IPS DF 6.9 (cell line): ENCODE results near the gene ACOT11.
"Not testable (repeated sequence)": the region's sequence is repeated elsewhere in the genome, so short reads cannot be mapped to it uniquely, and the experiment has no call there.

Experiments
- DNase-seq: peaks from one replicate; pipeline ENCODE4 v3.0.0-alpha.2; 2013; ENCODE audit warnings: low read depth, low spot score
- H3K27ac ChIP-seq: one replicate; pipeline ENCODE4 v1.5.1; 2013; ENCODE audit warnings: low read length, control low read depth
- H3K27me3 ChIP-seq: 2 replicates; pipeline ENCODE4 v1.6.1; 2013; ENCODE audit warnings: mild to moderate bottlenecking, low read length; ENCODE audit not compliant: control insufficient read depth, insufficient read depth
- H3K36me3 ChIP-seq: 2 replicates; pipeline ENCODE4 v1.6.1; 2013; ENCODE audit warnings: low read length; ENCODE audit not compliant: control insufficient read depth, insufficient read depth
- H3K4me1 ChIP-seq: 2 replicates; pipeline ENCODE4 v1.6.1; 2013; ENCODE audit warnings: low read length; ENCODE audit not compliant: control insufficient read depth, insufficient read depth
- H3K4me3 ChIP-seq: 2 replicates; pipeline ENCODE4 v1.5.1; 2013; ENCODE audit warnings: mild to moderate bottlenecking, low read length
- H3K9me3 ChIP-seq: 2 replicates; pipeline ENCODE4 v1.6.1; 2013; ENCODE audit warnings: low read length, inconsistent platforms; ENCODE audit not compliant: control insufficient read depth, insufficient read depth
- WGBS: extraction: QIAGEN DNeasy Blood & Tissue Kit; methylation state at CpG from one replicate; pipeline ENCODE4 v1.1.7; 2013; ENCODE audit warnings: mixed read lengths, missing lambda C conversion rate; ENCODE audit not compliant: insufficient read length, insufficient coverage; 5-methylcytosine and 5-hydroxymethylcytosine counted together

The ACOT11 gene

DNA sequence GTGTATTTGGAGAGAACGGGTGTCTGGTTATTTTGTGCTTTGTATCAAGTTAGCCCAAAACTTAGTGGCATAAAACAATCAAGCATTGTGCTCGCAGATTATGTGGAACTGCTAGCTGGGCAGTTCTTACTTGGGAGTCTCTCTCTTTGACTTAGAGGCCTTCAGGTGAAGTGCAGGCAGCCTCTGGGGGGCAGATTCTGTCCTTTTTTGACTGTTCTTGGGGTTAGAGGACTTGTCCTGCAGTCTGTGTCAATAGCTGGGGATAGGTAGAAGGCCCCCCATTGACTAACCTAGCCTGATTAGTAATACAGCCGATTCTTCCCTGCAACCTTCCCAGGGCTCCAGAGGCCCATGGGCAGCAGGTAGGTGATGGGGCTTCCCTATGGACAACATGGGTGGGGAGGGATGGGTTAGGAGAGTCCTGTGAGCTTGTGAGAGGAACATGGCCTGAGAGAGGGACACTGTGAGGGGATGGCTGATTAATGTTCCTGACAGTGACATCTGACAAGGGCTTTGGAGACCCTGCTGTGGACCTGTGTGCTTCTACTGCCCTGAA, 37.2 kb upstream of the ACOT11 start:
- DNase-seq: no peak
- no peak overlapping the region for H3K27ac ChIP-seq
- no peak overlapping the region for H3K4me3 ChIP-seq
- H3K36me3 ChIP-seq: no peaks in the 10 kb centered on the region
- no CpG with 5 or more reads among the region's 3 CpGs for WGBS
- H3K9me3 ChIP-seq: no peaks in the 10 kb centered on the region
- H3K4me1 ChIP-seq: no peaks in the 10 kb centered on the region
- H3K27me3 ChIP-seq: no peaks in the 10 kb centered on the region

DNA sequence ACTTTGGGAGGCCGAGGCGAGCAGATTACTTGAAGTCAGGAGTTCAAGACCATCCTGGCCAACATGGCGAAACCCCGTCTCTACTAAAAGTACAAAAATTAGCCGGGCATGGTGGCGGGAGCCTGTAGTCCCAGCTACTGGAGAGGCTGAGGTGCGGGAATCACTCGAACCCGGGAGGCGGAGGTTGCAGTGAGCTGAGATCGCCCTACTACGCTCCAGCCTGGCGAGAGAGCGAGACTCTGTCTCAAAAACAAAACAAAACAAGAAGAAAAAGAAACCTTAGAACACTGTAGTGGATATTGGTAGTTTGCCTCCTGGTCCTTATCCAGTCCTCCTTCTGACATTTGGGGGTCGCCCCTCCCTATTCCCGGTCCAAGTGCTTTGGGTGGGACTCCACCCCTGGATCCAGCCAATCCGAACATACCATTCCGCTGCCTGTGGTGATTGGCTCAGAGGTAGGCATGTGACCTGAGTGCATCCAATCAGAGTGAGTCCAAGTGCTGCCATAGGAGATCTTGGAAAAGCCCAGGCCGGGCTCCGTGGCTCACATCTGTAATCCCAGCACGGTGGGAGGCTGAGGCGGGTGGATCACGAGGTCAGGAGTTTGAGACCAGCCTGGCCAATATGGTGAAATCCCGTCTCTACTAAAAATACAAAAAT, 34.0 kb upstream of the ACOT11 start:
- H3K9me3 ChIP-seq, H3K27ac ChIP-seq, H3K27me3 ChIP-seq, DNase-seq, H3K36me3 ChIP-seq, H3K4me1 ChIP-seq, H3K4me3 ChIP-seq: not testable (repeated sequence)
- WGBS: no CpG with 5 or more reads among the region's 24 CpGs

- no CpG with 5 or more reads among the region's 4 CpGs for WGBS
- Histone ChIP-seq H3K4me3 (no peak overlapping the region), H3K36me3 (no peaks in the 10 kb centered on the region), H3K27me3 (no peaks in the 10 kb centered on the region), H3K9me3 (no peaks in the 10 kb centered on the region), H3K27ac (no peak overlapping the region), H3K4me1 (no peaks in the 10 kb centered on the region)
- no peak for DNase-seq
Measured at GRCh38 chr1:54516249-54516920, 31.6 kb upstream of the ACOT11 start.

- Histone ChIP-seq H3K27ac (no peak overlapping the region), H3K27me3 (no peaks in the 10 kb centered on the region), H3K9me3 (no peaks in the 10 kb centered on the region), H3K4me3 (no peak overlapping the region), H3K4me1 (no peaks in the 10 kb centered on the region), H3K36me3 (no peaks in the 10 kb centered on the region)
- no CpG with 5 or more reads among the region's 9 CpGs for WGBS
- DNase-seq: no peak
Measured at GRCh38 chr1:54517496-54517895, 30.5 kb upstream of the ACOT11 start.

DNA sequence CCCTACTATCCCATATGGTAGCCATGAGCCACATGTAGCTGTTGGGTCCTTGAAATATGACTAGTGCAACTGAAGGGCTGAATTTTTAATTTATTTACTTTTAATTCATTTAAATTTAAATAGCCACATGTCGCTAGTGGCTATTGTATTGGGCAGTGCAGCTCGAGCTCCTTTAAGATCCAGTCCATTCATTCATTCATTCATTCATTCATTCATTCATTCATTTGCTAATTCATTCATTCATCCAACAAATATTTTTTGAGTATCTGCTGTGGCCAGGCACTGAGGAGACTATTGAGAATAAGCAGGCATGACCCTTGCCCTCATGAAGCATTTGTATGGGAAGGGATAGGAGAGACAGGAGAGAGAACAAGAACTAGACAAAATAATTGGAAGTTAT, 29.5 kb upstream of the ACOT11 start:
- no peaks in the 10 kb centered on the region for H3K36me3 ChIP-seq
- H3K9me3 ChIP-seq: no peaks in the 10 kb centered on the region
- H3K27ac ChIP-seq: no peak overlapping the region
- no CpG with 5 or more reads among the region's 2 CpGs for WGBS
- H3K4me1 ChIP-seq: no peaks in the 10 kb centered on the region
- DNase-seq: no peak
- H3K4me3 ChIP-seq: no peak overlapping the region
- H3K27me3 ChIP-seq: no peaks in the 10 kb centered on the region

- H3K9me3 ChIP-seq: no peaks in the 10 kb centered on the region
Measured at GRCh38 chr1:54519709-54520108, 28.3 kb upstream of the ACOT11 start.

DNA sequence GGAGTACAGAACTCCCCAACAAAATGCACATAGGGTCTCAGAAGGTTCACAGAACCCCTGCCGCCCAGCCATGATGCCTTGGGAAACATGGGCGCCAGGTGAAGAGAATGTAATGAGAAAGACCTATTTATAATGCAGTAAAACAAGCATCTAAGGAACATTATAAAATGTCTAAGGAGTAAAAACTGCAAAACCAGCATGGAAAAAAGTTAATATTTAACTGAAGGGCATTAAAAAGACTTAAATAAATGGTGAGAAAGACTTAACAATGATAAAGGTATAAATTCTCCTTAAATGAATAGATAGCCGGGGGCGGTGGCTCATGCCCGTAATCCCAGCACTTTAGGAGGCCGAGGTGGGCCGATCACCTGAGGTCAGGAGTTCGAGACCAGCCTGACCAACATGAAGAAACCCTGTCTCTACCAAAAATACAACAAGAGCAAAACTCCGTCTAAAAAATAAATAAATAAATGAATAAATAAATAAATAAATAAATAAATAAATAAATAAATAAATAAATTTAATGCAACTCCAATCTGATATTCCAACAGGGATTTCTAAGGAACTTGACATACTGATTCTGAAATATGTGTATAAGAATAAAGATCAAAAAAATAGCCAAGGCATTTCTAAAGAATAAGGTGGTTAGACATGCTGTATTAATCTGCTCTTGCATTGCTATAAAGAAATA, 27.3 kb upstream of the ACOT11 start:
- no peaks in the 10 kb centered on the region for H3K27me3 ChIP-seq
- no CpG with 5 or more reads among the region's 9 CpGs for WGBS
- DNase-seq: no peak
- H3K27ac ChIP-seq: no peak overlapping the region
- no peak overlapping the region for H3K4me3 ChIP-seq
- H3K36me3 ChIP-seq: no peaks in the 10 kb centered on the region
- no peaks in the 10 kb centered on the region for H3K9me3 ChIP-seq
- no peaks in the 10 kb centered on the region for H3K4me1 ChIP-seq

More at GRCh38 chr1:54519709-54520108, 28.3 kb upstream of the ACOT11 start:
- H3K27me3 ChIP-seq: no peaks in the 10 kb centered on the region
- no peak overlapping the region for H3K4me3 ChIP-seq
- DNase-seq: no peak
- WGBS: no CpG with 5 or more reads among the region's 5 CpGs
- H3K36me3 ChIP-seq: no peaks in the 10 kb centered on the region
- H3K4me1 ChIP-seq: no peaks in the 10 kb centered on the region
- H3K27ac ChIP-seq: no peak overlapping the region

DNA sequence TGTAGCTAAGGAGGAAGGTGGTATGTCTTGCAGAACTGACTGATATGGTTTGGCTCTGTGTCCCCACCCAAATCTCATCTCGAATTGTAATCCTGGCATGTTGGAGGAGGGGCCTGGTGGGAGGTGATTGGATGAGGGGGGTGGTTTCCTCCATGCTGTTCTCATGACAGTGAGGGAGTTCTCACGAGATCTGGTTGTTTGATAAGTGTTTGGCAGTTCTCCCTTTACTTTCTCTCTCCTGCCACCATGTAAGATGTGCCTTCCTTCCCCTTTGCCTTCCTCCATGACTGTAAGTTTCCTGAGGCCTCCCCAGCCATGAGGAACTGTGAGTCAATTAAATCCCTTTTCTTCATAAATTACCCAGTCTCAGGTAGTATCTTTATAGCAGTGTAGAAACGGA, 21.5 kb upstream of the ACOT11 start:
- H3K4me3 ChIP-seq, H3K36me3 ChIP-seq, H3K27ac ChIP-seq, H3K4me1 ChIP-seq, H3K9me3 ChIP-seq, H3K27me3 ChIP-seq, DNase-seq: not testable (repeated sequence)
- no CpG with 5 or more reads among the region's 3 CpGs for WGBS

- WGBS: no CpG with 5 or more reads among the region's 1 CpG
- H3K4me1 ChIP-seq: no peaks in the 10 kb centered on the region
Measured at GRCh38 chr1:54528613-54529012, 19.4 kb upstream of the ACOT11 start.

DNA sequence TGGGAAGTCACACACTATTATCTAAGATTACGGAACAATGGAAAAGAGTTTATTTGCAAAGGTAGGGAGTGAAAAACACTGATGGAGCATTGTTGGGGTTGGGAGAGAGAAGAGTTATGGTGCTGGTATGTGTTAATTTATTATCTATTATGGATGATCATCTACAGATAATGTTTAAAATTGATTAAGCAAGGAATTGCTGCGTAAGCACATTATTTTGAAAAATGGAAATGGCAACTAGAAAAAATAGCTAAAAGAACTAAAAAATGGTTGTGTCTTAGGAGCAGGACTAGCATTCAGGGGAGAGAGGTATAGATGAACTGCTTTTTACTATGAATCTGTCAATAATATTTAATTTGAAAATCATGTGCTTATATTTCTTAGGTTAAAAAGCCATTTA, 16.0 kb upstream of the ACOT11 start:
- Histone ChIP-seq H3K4me3 (no peak overlapping the region), H3K36me3 (no peaks in the 10 kb centered on the region), H3K9me3 (no peaks in the 10 kb centered on the region), H3K27ac (no peak overlapping the region), H3K27me3 (no peaks in the 10 kb centered on the region), H3K4me1 (no peaks in the 10 kb centered on the region)
- DNase-seq: no peak
- WGBS: no CpG with 5 or more reads among the region's 2 CpGs

More at GRCh38 chr1:54528613-54529012, 19.4 kb upstream of the ACOT11 start:
- no peak for DNase-seq
- no peaks in the 10 kb centered on the region for H3K36me3 ChIP-seq
- no peak overlapping the region for H3K4me3 ChIP-seq
- H3K27me3 ChIP-seq: no peaks in the 10 kb centered on the region
- no peak overlapping the region for H3K27ac ChIP-seq
- H3K9me3 ChIP-seq: no peaks in the 10 kb centered on the region
